Stimulated activated CD8-positive, alpha-beta memory T cell treated with anti-CD3 and anti-CD28 coated beads, Interleukin-7, amount 100 ng/mL, for 4 hours (primary cell): ENCODE measurements around the gene STAT6.
"Not testable (repeated sequence)": the region's sequence is repeated elsewhere in the genome, so short reads cannot be mapped to it uniquely, and the experiment has no call there.

ENCODE experiments used
- DNase-seq, 2 donors: peaks; one replicate each; pipeline ENCODE4 v3.0.0-alpha.2; 2020; ENCODE audit warnings: low read depth in 2 of 2

Gene STAT6

DNA sequence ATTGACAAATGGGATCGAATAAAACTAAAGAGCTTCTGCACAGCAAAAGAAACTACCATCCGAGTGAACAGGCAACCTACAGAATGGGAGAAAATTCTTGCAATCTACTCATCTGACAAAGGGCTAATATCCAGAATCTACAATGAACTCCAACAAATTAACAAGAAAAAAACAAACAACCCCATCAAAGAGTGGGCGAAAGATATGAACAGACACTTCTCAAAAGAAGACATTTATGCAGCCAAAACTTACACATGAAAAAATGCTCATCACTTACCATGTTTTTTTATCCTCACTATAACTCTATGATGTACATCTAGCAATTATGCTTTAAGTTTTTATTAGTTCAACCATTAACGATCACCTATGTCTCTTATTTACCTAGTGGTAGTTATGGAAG is 57.3 kb downstream of the STAT6 start:
- DNase-seq: not testable (repeated sequence)

DNA sequence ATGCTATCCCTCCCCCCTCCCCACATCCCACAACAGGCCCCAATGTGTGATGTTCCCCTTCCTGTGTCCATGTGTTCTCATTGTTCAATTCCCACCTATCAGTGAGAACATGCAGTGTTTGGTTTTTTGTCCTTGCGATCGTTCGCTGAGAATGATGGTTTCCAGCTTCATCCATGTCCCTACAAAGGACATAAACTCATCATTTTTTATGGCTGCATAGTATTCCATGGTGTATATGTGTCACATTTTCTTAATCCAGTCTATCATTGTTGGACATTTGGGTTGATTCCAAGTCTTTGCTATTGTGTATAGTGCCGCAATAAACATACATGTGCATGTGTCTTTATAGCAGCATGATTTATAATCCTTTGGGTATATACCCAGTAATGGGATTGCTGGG is 58.0 kb downstream of the STAT6 start:
- not testable (repeated sequence) for DNase-seq

DNA sequence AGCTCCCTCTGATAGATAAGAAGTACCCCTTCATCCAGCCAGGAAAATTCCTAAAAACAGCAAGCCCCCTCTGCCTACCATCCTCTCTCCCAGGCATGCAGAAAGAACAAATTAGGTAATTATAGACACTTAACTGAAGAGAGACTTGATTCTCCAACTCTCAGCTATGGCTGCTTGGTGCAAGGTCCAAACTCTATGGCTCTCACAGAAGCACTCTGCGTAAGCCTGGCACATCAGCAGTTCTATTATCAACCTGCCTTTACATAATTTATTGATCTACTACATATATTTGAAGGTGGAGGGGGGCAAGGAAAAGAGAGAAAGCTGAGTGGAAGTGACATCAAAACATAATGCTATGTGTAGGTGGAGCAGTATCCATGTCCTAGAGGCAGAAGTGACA is 60.2 kb downstream of the STAT6 start:
- no peak for DNase-seq

DNA sequence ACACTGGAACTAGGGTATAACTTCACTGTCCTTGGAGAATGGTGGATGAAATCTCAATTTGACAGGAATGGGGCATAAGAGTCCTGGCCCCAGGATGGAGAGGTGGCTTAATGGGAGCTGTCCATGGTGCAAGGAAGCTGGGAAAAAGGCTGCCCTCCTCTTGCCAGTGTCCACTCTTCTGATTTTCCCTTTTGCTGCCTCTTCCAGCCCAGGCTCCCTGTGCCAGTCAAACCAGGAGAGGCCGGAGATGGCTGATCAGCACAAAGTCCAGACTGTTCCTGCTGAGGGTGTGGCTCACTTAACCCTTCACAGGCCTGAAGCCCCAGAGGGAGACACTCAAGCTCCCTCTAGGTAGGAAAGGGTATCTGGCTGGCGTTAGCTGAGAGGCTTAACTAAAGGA is 61.3 kb downstream of the STAT6 start, which contains the start of gene MYO1A:
TSS of gene MYO1A (minus strand) at position 240 of the 400 bp plus-strand sequence. CDS start 1,806 bp downstream, outside the sequence.
- DNase-seq: no peak

DNA sequence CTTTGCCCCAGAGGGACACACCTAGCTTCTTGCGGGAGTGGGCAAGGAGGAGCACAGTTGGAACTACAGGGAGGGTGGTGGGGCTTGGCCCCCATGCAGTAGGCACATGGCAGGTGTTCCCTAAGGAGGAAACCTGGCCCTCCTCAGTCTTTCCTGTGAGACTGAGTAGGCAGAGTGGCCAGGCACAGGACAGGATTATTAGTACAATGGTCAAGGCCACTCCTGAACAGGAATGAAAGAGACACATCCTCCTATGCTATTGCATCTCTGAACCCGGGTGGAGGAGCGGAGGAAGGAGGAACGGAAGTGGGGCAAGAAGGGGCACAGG is 62.1 kb downstream of the STAT6 start:
- DNase-seq: no peak

DNA sequence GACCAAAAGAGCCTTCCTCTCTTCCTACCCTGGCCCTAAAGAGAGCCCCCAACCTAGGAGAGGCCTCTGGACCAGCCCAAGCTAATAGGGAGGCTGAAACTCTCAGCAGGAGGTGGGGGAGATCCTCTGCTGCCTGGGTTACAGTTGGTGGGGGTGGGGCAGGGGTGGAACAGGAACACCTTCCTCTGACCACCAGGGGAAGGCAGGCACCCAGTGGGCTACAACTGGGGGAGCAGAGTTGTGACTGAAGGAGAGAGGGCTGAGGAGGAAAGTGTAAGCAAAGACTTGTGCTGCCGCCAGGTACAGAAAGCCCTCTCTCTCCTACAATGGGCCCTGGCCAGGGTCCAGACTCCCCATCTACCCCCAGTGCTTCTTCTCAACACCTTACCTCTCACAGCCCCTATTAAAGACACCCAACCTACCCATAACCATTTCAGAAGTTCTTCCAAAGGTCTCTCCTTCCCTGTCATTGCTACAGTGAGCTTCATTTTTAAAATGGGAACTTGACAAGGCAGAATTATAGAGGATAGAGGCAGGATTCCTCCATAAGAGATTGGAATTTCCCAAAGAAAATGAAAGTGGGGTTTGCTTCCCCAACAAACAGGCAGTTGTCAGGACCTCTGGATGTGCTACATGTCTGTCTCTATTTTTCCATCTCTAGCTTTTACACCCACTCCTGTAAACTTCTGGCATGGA is 62.6 kb downstream of the STAT6 start:
- no peak for DNase-seq

DNA sequence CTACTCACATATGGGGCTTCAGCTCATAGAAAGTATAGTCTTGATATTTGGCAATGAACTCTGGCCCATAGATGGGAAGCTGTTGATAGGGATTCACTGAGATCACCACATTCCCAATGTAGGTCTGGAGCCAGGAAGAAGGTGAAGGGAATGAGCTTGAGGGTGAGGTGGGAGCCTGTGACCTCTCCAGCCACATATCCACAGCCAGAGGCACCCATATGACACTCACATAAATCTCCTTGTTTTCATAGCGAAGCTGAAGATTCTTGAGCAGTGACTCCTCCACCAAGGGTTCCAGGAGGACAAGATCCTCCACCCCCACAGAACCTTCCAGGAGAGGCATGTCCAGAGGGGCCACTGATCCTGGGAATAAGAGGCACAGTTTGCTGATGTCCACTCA is 63.2 kb downstream of the STAT6 start:
- no peak for DNase-seq

DNA sequence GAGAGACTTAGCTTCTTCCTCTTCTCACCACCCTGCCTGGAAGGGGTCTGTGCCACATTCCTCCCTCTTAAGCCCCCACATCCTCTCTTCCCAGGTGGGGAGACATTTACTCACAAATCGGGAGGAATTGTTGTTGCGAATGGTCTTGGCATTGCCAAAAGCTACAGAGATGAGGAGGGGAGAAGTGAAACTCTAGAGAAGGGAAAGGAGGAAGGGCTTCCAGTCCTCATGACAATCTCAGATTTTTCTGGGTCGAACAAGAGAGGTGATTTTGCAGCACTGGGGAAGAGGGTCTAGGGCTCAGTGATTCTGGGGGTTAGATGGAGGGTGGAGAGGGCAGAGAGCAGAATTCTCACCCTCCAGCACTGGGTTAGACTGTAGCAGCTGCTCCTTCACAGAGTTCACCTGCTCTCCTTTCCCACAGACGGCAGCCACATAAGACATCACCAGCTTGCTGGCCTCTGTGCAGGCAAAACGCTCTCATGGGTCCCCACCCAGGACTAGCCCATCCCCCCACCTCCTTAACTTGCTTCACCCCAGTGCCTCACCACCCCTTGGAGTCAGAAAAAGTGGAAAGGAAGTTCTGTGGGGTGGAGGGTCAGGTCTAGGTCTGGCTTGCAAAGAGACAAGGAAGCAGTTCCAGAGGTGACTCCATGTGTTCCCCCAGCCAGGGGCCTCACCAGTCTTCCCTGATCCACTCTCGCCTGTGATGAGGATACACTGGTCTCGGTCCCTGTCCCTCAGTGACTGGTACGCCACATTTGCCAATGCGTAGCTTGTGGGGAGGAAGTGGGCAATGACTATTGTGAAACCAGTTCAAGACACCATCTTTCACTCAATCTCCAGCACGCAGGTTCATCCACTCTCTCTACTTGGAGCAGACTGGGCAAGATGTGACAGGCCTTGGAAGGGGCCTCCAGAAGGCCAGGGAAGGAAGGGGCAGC is 63.9 kb downstream of the STAT6 start:
- peak; percentile 16 to 27 for DNase-seq

DNA sequence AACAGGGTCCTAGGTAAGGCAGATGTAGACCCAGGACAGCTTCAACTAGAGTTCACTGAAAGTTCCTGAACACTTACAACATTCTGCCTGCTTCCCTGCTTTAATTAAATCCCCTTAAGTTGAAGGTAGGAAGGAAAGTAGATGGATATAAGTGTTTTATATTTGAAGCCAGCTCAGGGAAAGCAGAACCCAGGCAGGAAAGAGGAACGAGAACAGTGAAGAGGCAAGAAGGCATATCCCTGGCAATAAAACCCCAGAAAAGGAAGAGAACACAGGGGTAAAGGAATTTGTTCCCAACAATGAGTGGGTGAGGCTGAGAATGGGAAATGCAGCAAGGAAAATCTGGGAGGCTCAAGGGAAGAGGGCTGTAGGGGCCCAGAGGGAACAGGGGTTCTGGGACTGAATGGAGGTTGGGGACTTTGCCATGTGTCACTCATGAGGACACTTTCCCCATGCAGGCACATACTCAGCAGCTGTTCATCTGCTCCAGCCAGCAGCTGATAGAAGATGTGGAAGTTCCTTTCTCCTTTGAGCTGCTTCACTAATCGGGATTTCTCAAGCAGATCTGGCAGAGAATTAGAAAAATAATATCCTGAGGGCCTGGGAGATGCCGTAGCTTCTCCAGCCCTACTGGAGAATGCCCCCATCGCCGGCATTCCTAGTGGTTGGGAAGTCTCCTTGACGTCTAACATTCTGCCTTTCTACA is 64.9 kb downstream of the STAT6 start:
- DNase-seq: no peak
